Activated CD8-positive, alpha-beta memory T cell treated with anti-CD3 and anti-CD28 coated beads for 36 hours (primary cell): Measurements from ENCODE around the gene PRKAG2. TPM values are rescaled to one million over a fixed set of nuclear protein-coding genes. Genes with fewer than 3 reads are reported as not detected.

Experiments used
- CTCF ChIA-PET: fragments of 350-600 bp; sonication (Branson Sonifier 250); formaldehyde crosslinking; loops from one replicate; lab custom pipeline; 2021; ENCODE audit warnings: antibody characterized with exemption; lab: Charles Lee
- POLR2A ChIA-PET: fragments of 350-600 bp; sonication (Branson Sonifier 250); formaldehyde crosslinking; loops from one replicate; lab custom pipeline; 2021; ENCODE audit warnings: antibody characterized with exemption; lab: Charles Lee
- total RNA-seq, 2 experiments: library from RNA; stranded (reverse); gene quantifications; one replicate each; pipeline ENCODE4 v1.2.3, GENCODE V29; 2021

The PRKAG2 gene
- total RNA-seq, 2 experiments from 2014 or later: 23.6 to 24.8 TPM

- ChIA-PET POLR2A (no interaction called here), CTCF (no interaction called here)
Observed at GRCh38 chr7:151650161-151650560, 226.8 kb downstream of the PRKAG2 start.

- ChIA-PET POLR2A (no interaction called here), CTCF (no interaction called here)
Observed at GRCh38 chr7:151648429-151648828, 228.5 kb downstream of the PRKAG2 start.

- CTCF ChIA-PET: no interaction called here
- POLR2A ChIA-PET: no interaction called here
Observed at GRCh38 chr7:151647874-151648273, 229.0 kb downstream of the PRKAG2 start.

- CTCF ChIA-PET: no interaction called here
- POLR2A ChIA-PET: no interaction called here
Observed at GRCh38 chr7:151647006-151647405, 229.9 kb downstream of the PRKAG2 start.

- CTCF ChIA-PET: no interaction called here
Observed at GRCh38 chr7:151645311-151645710, 231.6 kb downstream of the PRKAG2 start.

GRCh38 chr7:151644554-151644953, 232.4 kb downstream of the PRKAG2 start:
- CTCF ChIA-PET: no interaction called here
- POLR2A ChIA-PET: no interaction called here

More at GRCh38 chr7:151645311-151645710, 231.6 kb downstream of the PRKAG2 start:
- POLR2A ChIA-PET: no interaction called here

- POLR2A ChIA-PET: interaction anchor here (0.6 kb wide), 1 partner anchor 10 kb away, joined by 3 read pairs; no protein-coding TSS in a partner anchor
Observed at GRCh38 chr7:151642746-151643145, 234.2 kb downstream of the PRKAG2 start.

GRCh38 chr7:151641587-151641986, 235.3 kb downstream of the PRKAG2 start:
- CTCF ChIA-PET: no interaction called here
- POLR2A ChIA-PET: no interaction called here

More at GRCh38 chr7:151642746-151643145, 234.2 kb downstream of the PRKAG2 start:
- CTCF ChIA-PET: no interaction called here

GRCh38 chr7:151637781-151638261, 239.1 kb downstream of the PRKAG2 start:
- POLR2A ChIA-PET: no interaction called here
- CTCF ChIA-PET: no interaction called here

GRCh38 chr7:151634643-151635042, 242.3 kb downstream of the PRKAG2 start:
- POLR2A ChIA-PET: no interaction called here

GRCh38 chr7:151633516-151633812, 243.5 kb downstream of the PRKAG2 start:
- CTCF ChIA-PET: interaction anchor here (0.7 to 1.1 kb wide), 2 partner anchors 125 to 126 kb away, joined by 3 read pairs; no protein-coding TSS in a partner anchor
- POLR2A ChIA-PET: interaction anchor here (1.1 to 2.4 kb wide), 6 partner anchors 9 to 126 kb away, joined by 3 to 10 read pairs (median 6); partner anchors contain the start of gene RHEB

More at GRCh38 chr7:151634643-151635042, 242.3 kb downstream of the PRKAG2 start:
- CTCF ChIA-PET: interaction anchor here (0.9 kb wide), 1 partner anchor 125 kb away, joined by 4 read pairs; no protein-coding TSS in a partner anchor

- POLR2A ChIA-PET: interaction anchor here (0.6 to 2.4 kb wide), 11 partner anchors 9 to 1066 kb away, joined by 3 to 10 read pairs (median 6); partner anchors contain the start of genes NUB1 and RHEB
Observed at GRCh38 chr7:151632750-151633515, 244.0 kb downstream of the PRKAG2 start.

GRCh38 chr7:151631953-151632749, 244.8 kb downstream of the PRKAG2 start:
- POLR2A ChIA-PET: interaction anchor here (0.6 to 2.4 kb wide), 12 partner anchors 11 to 1065 kb away, joined by 3 to 10 read pairs (median 5); partner anchors contain the start of genes NUB1 and RHEB
- CTCF ChIA-PET: interaction anchor here (0.8 to 1.5 kb wide), 10 partner anchors 8 to 318 kb away, joined by 3 to 6 read pairs (median 3); partner anchors contain the start of gene RHEB

More at GRCh38 chr7:151632750-151633515, 244.0 kb downstream of the PRKAG2 start:
- CTCF ChIA-PET: interaction anchor here (0.7 to 1.5 kb wide), 10 partner anchors 9 to 318 kb away, joined by 3 to 6 read pairs (median 3); partner anchors contain the start of gene RHEB

- ChIA-PET POLR2A (interaction anchor here (1.1 to 2.2 kb wide), 6 partner anchors 111 to 151 kb away, joined by 3 to 10 read pairs (median 6); partner anchors contain the start of gene RHEB), CTCF (interaction anchor here (1.0 to 1.5 kb wide), 5 partner anchors 8 to 149 kb away, joined by 3 to 6 read pairs (median 4); partner anchors contain the start of gene RHEB)
Observed at GRCh38 chr7:151631570-151631952, 245.4 kb downstream of the PRKAG2 start.

- ChIA-PET POLR2A (interaction anchor here (1.1 to 1.2 kb wide), 2 partner anchors 111 to 152 kb away, joined by 3 read pairs; partner anchors contain the start of gene RHEB), CTCF (interaction anchor here (1.3 kb wide), 1 partner anchor 150 kb away, joined by 3 read pairs; no protein-coding TSS in a partner anchor)
Observed at GRCh38 chr7:151630851-151631569, 245.9 kb downstream of the PRKAG2 start.

- ChIA-PET CTCF (no interaction called here), POLR2A (no interaction called here)
Observed at GRCh38 chr7:151630358-151630757, 246.6 kb downstream of the PRKAG2 start.

- ChIA-PET POLR2A (no interaction called here), CTCF (interaction anchor here (1.3 kb wide), 1 partner anchor 138 kb away, joined by 3 read pairs; no protein-coding TSS in a partner anchor)
Observed at GRCh38 chr7:151629713-151630272, 247.1 kb downstream of the PRKAG2 start.
